KOPT-K1 (cell line): ENCODE results near the gene R3HDM2.

Experiments used
- H3K27ac ChIP-seq: fragments of 200-600 bp; sonication (generic); 2 replicates; pipeline ENCODE4 v1.5.1; 2016; ENCODE audit warnings: antibody characterized with exemption, mild to moderate bottlenecking, low read depth, low read length; ENCODE audit not compliant: poor library complexity, severe bottlenecking
- H3K36me3 ChIP-seq: fragments of 200-600 bp; sonication (generic); 2 replicates; pipeline ENCODE4 v1.5.1; 2017; ENCODE audit warnings: antibody characterized with exemption, mild to moderate bottlenecking, low read length, moderate library complexity; ENCODE audit not compliant: insufficient read depth
- H3K9me3 ChIP-seq: fragments of 200-600 bp; sonication (generic); 2 replicates; pipeline ENCODE4 v1.5.1; 2017; ENCODE audit warnings: antibody characterized with exemption, low read length, mild to moderate bottlenecking; ENCODE audit not compliant: insufficient read depth, poor library complexity, severe bottlenecking

The R3HDM2 gene

DNA sequence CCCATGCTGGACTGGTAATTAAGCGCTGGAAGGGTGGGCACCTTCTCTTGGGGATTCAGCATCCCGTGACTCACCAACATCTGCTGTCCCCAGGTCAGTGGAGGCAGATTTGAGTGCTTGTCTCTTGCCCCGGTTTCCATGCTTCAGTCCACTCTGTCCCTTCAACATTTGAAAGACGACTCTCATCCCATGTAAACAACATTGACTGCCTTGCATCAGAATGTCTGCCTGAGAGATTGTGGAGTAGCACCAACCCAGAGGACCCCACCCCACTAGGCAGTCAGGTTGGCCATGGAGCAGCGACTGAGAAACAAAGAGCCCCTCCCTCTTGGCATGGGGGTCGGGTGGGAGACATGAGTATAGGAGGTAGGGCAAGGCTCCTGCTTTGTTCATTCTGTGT, 174.9 kb downstream of the R3HDM2 start:
- H3K27ac ChIP-seq = no peak overlapping the region
- H3K36me3 ChIP-seq = peaks cover 65% of the 10 kb centered on the region
- no peaks in the 10 kb centered on the region for H3K9me3 ChIP-seq

GRCh38 chr12:57254506-57255280, 176.2 kb downstream of the R3HDM2 start:
- H3K36me3 ChIP-seq = peaks cover 52% of the 10 kb centered on the region
- H3K9me3 ChIP-seq = no peaks in the 10 kb centered on the region

GRCh38 chr12:57250956-57251355, 179.9 kb downstream of the R3HDM2 start, which contains the start of gene STAC3:
Gene STAC3 (minus strand): TSS chr12:57251187. CDS start chr12:57249636, 1,551 bp downstream.
- Histone ChIP-seq H3K36me3 (peaks cover 16% of the 10 kb centered on the region), H3K9me3 (no peaks in the 10 kb centered on the region), H3K27ac (no peak within 1 kb of the TSS)

More at GRCh38 chr12:57254506-57255280, 176.2 kb downstream of the R3HDM2 start:
- no peak overlapping the region for H3K27ac ChIP-seq

DNA sequence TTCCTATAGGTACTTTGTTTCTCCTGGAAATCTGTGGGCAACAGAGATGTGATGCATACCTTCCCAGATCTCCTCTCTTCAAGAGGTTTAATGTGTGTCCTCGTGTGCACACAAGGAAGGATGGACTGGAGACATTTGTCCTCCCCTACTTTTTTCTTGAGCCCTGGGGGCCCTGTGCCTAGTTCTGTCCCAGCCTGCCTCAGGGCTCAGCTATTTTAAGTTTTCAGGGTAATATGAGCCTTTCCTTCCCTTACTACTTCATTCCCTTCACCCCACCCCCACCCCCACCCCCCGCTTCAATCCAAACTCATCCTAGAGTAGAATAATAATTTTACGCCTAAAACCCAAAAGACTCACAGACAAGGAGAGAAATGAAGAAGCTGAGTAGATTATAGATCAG, 180.3 kb downstream of the R3HDM2 start:
- peaks cover 12% of the 10 kb centered on the region; the same call in 1 of the 2 replicates for H3K36me3 ChIP-seq
- no peaks in the 10 kb centered on the region for H3K9me3 ChIP-seq
- H3K27ac ChIP-seq = no peak overlapping the region

- Histone ChIP-seq H3K36me3 (no peaks in the 10 kb centered on the region), H3K27ac (peak overlapping the region; percentile 10), H3K9me3 (no peaks in the 10 kb centered on the region)
These were observed 181.7 kb downstream of the R3HDM2 start for GRCh38 chr12:57248934-57249742.

DNA sequence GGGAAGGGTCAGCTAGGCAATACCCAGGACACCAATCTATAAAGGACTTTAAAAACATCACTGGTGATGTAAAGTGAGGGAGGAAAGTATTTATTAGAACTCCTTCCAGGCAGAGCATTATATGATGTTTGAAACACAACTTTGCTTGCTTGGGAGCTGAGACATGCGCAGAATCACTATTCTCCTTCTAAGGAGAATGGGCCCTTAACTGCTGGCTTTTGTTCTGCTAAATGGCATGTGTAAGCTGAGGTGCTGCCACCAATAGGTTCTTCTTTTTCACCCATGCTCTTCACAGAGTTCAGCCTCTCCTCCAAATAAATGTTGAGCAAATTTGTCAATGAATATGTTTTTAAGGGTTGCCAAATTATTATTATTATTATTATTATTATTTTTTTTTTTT, 183.8 kb downstream of the R3HDM2 start:
- Histone ChIP-seq H3K36me3 (no peaks in the 10 kb centered on the region), H3K9me3 (no peaks in the 10 kb centered on the region), H3K27ac (no peak overlapping the region)

DNA sequence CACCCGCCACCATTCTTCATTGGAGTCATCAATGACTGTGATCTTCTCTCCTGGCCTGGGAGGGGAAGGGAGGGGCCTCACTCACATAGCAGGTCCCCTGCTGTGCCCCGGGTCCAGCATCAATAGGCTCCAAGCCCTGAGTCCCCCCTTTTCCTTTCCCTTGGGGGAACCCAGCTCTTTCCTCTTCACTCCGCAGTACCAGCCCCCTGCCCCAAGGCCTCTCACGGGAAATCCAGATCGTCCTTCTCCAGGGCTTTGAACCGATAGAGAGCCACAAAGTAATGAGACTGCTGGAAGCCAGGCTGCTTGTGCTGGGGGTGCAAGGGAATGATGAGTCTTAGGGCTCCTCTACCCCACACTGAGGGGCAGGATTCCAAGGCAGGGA, 186.5 kb downstream of the R3HDM2 start:
- no peaks in the 10 kb centered on the region for H3K36me3 ChIP-seq
- no peaks in the 10 kb centered on the region for H3K9me3 ChIP-seq
- H3K27ac ChIP-seq = no peak overlapping the region

- no peak overlapping the region for H3K27ac ChIP-seq
- H3K9me3 ChIP-seq = no peaks in the 10 kb centered on the region
- H3K36me3 ChIP-seq = no peaks in the 10 kb centered on the region
These were observed 187.1 kb downstream of the R3HDM2 start for GRCh38 chr12:57243521-57244311.

GRCh38 chr12:57242691-57243454, 188.0 kb downstream of the R3HDM2 start:
- Histone ChIP-seq H3K27ac (no peak overlapping the region), H3K36me3 (no peaks in the 10 kb centered on the region), H3K9me3 (no peaks in the 10 kb centered on the region)

- Histone ChIP-seq H3K27ac (no peak overlapping the region), H3K9me3 (no peaks in the 10 kb centered on the region), H3K36me3 (no peaks in the 10 kb centered on the region)
These were observed 188.5 kb downstream of the R3HDM2 start for GRCh38 chr12:57242329-57242690.

DNA sequence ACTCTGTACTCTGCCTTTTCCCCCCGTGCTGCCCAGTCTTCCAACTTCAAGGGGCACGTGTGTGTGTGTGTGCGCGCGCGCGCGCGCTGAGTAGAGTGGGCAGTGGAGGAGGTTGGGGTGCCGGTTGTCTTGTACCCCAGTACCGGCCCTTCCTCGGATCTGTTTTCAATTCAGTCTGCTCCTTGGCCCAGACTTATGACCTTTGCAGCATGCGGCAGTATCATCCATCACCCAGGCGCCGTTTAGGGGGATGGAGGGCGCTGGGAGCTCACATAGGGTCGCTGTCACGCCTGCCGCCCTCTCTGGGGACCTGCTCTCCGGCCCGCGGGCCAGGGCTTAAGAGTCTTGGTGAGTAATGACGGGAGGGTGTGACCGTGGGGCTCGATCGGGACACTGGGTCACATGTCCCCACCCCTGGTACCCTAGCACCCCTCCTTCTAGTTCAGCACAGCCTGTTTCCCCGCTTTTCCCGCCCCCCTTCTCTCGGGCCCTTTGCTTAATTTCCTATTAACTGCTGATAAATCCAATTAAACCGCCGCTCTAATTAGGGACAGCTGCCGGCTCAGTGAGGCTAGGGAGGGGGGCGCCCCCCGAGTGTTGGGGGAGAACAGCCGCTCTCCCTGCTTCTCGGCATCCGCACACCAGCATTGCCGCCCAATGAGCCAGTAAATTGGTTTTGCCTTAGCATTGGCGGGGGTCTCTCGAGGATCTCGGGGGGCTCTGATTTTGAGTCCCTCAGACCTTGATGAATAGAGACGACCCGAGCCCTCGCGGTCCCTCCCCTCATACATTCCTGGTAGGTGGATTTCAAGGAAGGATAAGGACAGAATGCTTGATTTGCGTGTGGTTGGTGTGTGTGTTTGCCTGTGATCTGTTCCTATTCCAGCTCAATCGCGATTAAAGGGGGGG, 189.2 kb downstream of the R3HDM2 start:
- no peaks in the 10 kb centered on the region for H3K9me3 ChIP-seq
- no peaks in the 10 kb centered on the region for H3K36me3 ChIP-seq
- H3K27ac ChIP-seq = no peak overlapping the region

DNA sequence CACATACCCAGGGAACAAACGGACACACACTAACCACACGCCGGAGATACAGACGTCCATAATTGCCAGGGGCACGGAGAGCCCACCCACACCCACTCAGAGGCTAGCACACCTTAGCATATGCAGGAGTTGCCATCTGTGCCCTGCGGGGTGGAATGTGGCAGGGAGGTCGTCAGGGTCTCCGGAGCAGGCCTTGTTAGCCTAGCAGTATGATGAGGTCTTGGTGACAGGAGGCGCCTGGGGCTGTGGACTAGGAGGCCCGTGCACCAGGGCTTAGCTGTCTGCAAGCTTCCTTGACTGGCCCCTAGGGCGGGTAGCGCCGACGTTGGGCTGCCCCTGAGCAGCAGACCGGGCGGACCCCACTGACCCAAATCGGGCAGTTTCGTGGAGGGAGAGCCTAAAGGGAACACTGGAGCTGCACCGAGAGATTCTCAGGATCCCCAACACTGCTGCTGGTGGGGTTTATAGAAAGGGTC, 189.9 kb downstream of the R3HDM2 start:
- Histone ChIP-seq H3K27ac (no peak overlapping the region), H3K36me3 (no peaks in the 10 kb centered on the region), H3K9me3 (no peaks in the 10 kb centered on the region)

DNA sequence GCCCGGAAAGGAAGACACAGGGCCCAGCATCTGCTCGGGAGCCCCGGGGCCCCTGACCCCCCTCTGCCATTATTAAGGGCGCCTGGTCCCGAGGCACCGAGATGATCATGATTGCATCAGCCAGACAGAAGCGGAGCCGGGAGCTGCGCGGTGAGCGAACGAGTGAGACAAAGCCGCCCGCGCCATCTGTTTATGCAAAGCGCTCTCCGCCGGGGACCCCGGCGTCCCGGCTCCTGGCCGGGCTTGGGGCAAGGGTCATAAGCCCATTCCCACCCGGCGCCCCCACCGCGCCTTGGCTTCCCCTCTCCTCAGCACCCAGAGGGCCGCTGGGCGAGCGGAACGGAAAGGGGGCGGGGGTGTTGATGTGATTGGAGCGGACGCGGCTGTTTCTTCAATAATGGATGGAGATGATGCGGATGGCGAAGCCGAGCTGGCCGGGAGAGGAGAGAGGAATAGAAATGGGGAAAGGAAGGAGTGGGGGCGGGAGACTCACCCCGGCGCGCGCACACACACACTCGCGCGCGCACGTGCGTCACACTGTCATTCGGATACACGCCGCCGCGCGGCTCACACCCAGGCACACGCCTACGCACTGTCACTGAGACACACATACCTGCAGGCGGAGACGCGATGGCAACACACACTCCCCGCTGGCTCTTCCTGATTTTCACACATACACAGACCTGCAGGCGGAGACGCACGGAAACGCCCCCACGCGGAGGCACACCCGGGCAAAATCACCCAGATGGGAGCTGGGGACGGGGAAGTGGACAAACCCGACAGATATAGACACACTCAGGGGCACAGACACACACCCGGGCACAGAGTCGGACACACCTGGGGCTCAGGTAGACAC, 190.5 kb downstream of the R3HDM2 start:
- no peak overlapping the region for H3K27ac ChIP-seq
- no peaks in the 10 kb centered on the region for H3K36me3 ChIP-seq
- H3K9me3 ChIP-seq = no peaks in the 10 kb centered on the region
